ENCODE results near the gene ABCB11. TPM values are rescaled to one million over a fixed set of nuclear protein-coding genes. Genes with fewer than 3 reads are reported as not detected.

Gene ABCB11
- total RNA-seq, 3 donors from 2014 or later: under 0.01 to 18.4 (median 0.66) TPM

GRCh38 chr2:169007941-169008340 lies 23.2 kb downstream of the ABCB11 start:
- DNase-seq (ENCODE audit: low spot score in 2 of 2): no peak
- Histone ChIP-seq H3K27me3 (no peaks in the 10 kb centered on the region), H3K4me3 (no peak overlapping the region), H3K9me3 (no peaks in the 10 kb centered on the region), H3K27ac (no peak overlapping the region), H3K36me3 (no peaks in the 10 kb centered on the region), H3K4me1 (no peaks in the 10 kb centered on the region)
- TF ChIP-seq POLR2AphosphoS5 (IDR thresholded peaks at IDR 0.05): no peak
- TF ChIP-seq CTCF (IDR thresholded peaks at IDR 0.05): no peak
- TF ChIP-seq POLR2A (IDR thresholded peaks at IDR 0.05): no peak
- intact Hi-C loops (cut with DNase I; ENCODE audit: low total_unique reads): no loop called here

- no peak for DNase-seq (ENCODE audit: low spot score in 2 of 2)
- Histone ChIP-seq H3K27me3 (no peaks in the 10 kb centered on the region), H3K4me3 (no peak overlapping the region), H3K9me3 (no peaks in the 10 kb centered on the region), H3K36me3 (no peaks in the 10 kb centered on the region), H3K27ac (no peak overlapping the region), H3K4me1 (no peaks in the 10 kb centered on the region)
- TF ChIP-seq POLR2A (IDR thresholded peaks at IDR 0.05): no peak
- intact Hi-C loops (cut with DNase I; ENCODE audit: low total_unique reads): no loop called here
These were observed 23.8 kb downstream of the ABCB11 start for GRCh38 chr2:169007356-169007755.

GRCh38 chr2:169006665-169007064 lies 24.5 kb downstream of the ABCB11 start:
- Histone ChIP-seq H3K4me1 (no peaks in the 10 kb centered on the region), H3K9me3 (no peaks in the 10 kb centered on the region), H3K27me3 (no peaks in the 10 kb centered on the region), H3K36me3 (no peaks in the 10 kb centered on the region), H3K4me3 (no peak overlapping the region), H3K27ac (no peak overlapping the region)
- intact Hi-C loops (cut with DNase I; ENCODE audit: low total_unique reads): no loop called here
- TF ChIP-seq CTCF (IDR thresholded peaks at IDR 0.05) (no peak), POLR2AphosphoS5 (IDR thresholded peaks at IDR 0.05) (no peak), POLR2A (IDR thresholded peaks at IDR 0.05) (no peak)
- DNase-seq (ENCODE audit: low spot score in 2 of 2): no peak

- no peaks in the 10 kb centered on the region for H3K9me3 ChIP-seq
- TF ChIP-seq POLR2A (IDR thresholded peaks at IDR 0.05) (no peak), CTCF (IDR thresholded peaks at IDR 0.05) (no peak), POLR2AphosphoS5 (IDR thresholded peaks at IDR 0.05) (no peak)
- no peaks in the 10 kb centered on the region for H3K36me3 ChIP-seq
- intact Hi-C loops (cut with DNase I; ENCODE audit: low total_unique reads): no loop called here
- H3K27me3 ChIP-seq: no peaks in the 10 kb centered on the region
- no peak overlapping the region for H3K4me3 ChIP-seq
- H3K27ac ChIP-seq: no peak overlapping the region
- no peak for DNase-seq (ENCODE audit: low spot score in 2 of 2)
- no peaks in the 10 kb centered on the region for H3K4me1 ChIP-seq
These were observed 25.1 kb downstream of the ABCB11 start for GRCh38 chr2:169005994-169006393.

GRCh38 chr2:169005080-169005598 lies 26.0 kb downstream of the ABCB11 start:
- intact Hi-C loops (cut with DNase I; ENCODE audit: low total_unique reads): no loop called here
- TF ChIP-seq CTCF (IDR thresholded peaks at IDR 0.05): no peak
- no peak for TF ChIP-seq POLR2AphosphoS5 (IDR thresholded peaks at IDR 0.05)
- no peak for TF ChIP-seq POLR2A (IDR thresholded peaks at IDR 0.05)
- Histone ChIP-seq H3K27ac (no peak overlapping the region), H3K9me3 (no peaks in the 10 kb centered on the region), H3K4me3 (no peak overlapping the region), H3K27me3 (no peaks in the 10 kb centered on the region), H3K4me1 (no peaks in the 10 kb centered on the region), H3K36me3 (no peaks in the 10 kb centered on the region)
- no peak for DNase-seq (ENCODE audit: low spot score in 2 of 2)

All from breast epithelium (tissue), 4 donors.